Measurements from ENCODE around the gene HIPK3. TPM values are rescaled to one million over a fixed set of nuclear protein-coding genes. Genes with fewer than 3 reads are reported as not detected.
A peak's percentile ranks its signal among the peaks of the same experiment; 100 is the strongest.

The HIPK3 gene
- total and polyA plus RNA-seq, 8 donors, result 43.1 to 126 (median 50.5) TPM

- no peaks in the 10 kb centered on the region for H3K36me3 ChIP-seq
- H3K4me3 ChIP-seq, result no peak overlapping the region
- no peak overlapping the region for H3K27ac ChIP-seq
- no peak for ATAC-seq
- TF ChIP-seq CTCF (IDR thresholded peaks at IDR 0.05), result no peak
- peaks cover 48 to 89% of the 10 kb centered on the region in 2 donors for H3K4me1 ChIP-seq
- intact Hi-C loops (cut with DNase I), result no loop called here
- no peaks in the 10 kb centered on the region for H3K27me3 ChIP-seq
- no peak for DNase-seq
- no peaks in the 10 kb centered on the region for H3K9me3 ChIP-seq
Observed at GRCh38 chr11:33264926-33265325, 7.7 kb downstream of the HIPK3 start.

GRCh38 chr11:33266393-33267215 lies 9.4 kb downstream of the HIPK3 start:
- Histone ChIP-seq H3K4me3 (no peak overlapping the region), H3K9me3 (no peaks in the 10 kb centered on the region), H3K27me3 (no peaks in the 10 kb centered on the region), H3K36me3 (no peaks in the 10 kb centered on the region), H3K4me1 (peaks cover 42 to 89% of the 10 kb centered on the region in 2 donors), H3K27ac (peak overlapping the region in 1 of 2 donors; percentile 39)
- ATAC-seq (peak; percentile 49), DNase-seq (peak in 1 of 4 donors; percentile 53)
- TF ChIP-seq CTCF (IDR thresholded peaks at IDR 0.05), result no peak
- intact Hi-C loops (cut with DNase I), result no loop called here

- no peaks in the 10 kb centered on the region for H3K27me3 ChIP-seq
- TF ChIP-seq CTCF (IDR thresholded peaks at IDR 0.05), result no peak
- H3K4me3 ChIP-seq, result no peak overlapping the region
- H3K4me1 ChIP-seq, result peaks cover 22 to 80% of the 10 kb centered on the region in 2 donors
- intact Hi-C loops (cut with DNase I), result no loop called here
- H3K9me3 ChIP-seq, result no peaks in the 10 kb centered on the region
- H3K36me3 ChIP-seq, result no peaks in the 10 kb centered on the region
- ATAC-seq (no peak), DNase-seq (no peak)
- no peak overlapping the region for H3K27ac ChIP-seq
Observed at GRCh38 chr11:33268945-33269540, 11.9 kb downstream of the HIPK3 start.

- no peak for DNase-seq
- no peaks in the 10 kb centered on the region for H3K9me3 ChIP-seq
- ATAC-seq, result no peak
- H3K27ac ChIP-seq, result no peak overlapping the region
- peaks cover 21 to 82% of the 10 kb centered on the region in 2 donors for H3K4me1 ChIP-seq
- H3K27me3 ChIP-seq, result no peaks in the 10 kb centered on the region
- TF ChIP-seq CTCF (IDR thresholded peaks at IDR 0.05), result no peak
- no peaks in the 10 kb centered on the region for H3K36me3 ChIP-seq
- intact Hi-C loops (cut with DNase I), result no loop called here
- no peak overlapping the region for H3K4me3 ChIP-seq
Observed at GRCh38 chr11:33269822-33270221, 12.6 kb downstream of the HIPK3 start.

- ATAC-seq (no peak), DNase-seq (no peak)
- no peaks in the 10 kb centered on the region for H3K27me3 ChIP-seq
- H3K4me3 ChIP-seq, result no peak overlapping the region
- H3K27ac ChIP-seq, result no peak overlapping the region
- TF ChIP-seq CTCF (IDR thresholded peaks at IDR 0.05), result no peak
- intact Hi-C loops (cut with DNase I), result no loop called here
- H3K9me3 ChIP-seq, result no peaks in the 10 kb centered on the region
- peaks cover 19 to 79% of the 10 kb centered on the region in 2 donors for H3K4me1 ChIP-seq
- no peaks in the 10 kb centered on the region for H3K36me3 ChIP-seq
Observed at GRCh38 chr11:33271059-33271458, 13.9 kb downstream of the HIPK3 start.
